Liver (tissue), 9 donors: ENCODE data around the gene SFPQ. TPM values are rescaled to one million over a fixed set of nuclear protein-coding genes. Genes with fewer than 3 reads are reported as not detected.

Experiments used
- DNase-seq: peaks from one replicate; pipeline ENCODE4 v3.0.0-alpha.2; 2017; ENCODE audit warnings: low spot score
- H3K27ac ChIP-seq, 2 donors: one replicate each; pipeline ENCODE4 v1.7.0; 2013; ENCODE audit warnings: inconsistent platforms in 2 of 2, low read length in 2 of 2, control low read depth in 1 of 2, low read depth in 1 of 2, mild to moderate bottlenecking in 1 of 2
- H3K27me3 ChIP-seq, 4 donors: one replicate each; pipeline versions ENCODE4 v1.6.1 to v1.7.0; 2013; ENCODE audit warnings: low read length in 3 of 4, inconsistent platforms in 1 of 4, mild to moderate bottlenecking in 1 of 4, moderate library complexity in 1 of 4; ENCODE audit not compliant: control insufficient read depth in 4 of 4, insufficient read depth in 4 of 4
- H3K36me3 ChIP-seq, 4 donors: one replicate each; pipeline versions ENCODE4 v1.6.1 to v1.7.0; 2013; ENCODE audit warnings: low read length in 3 of 4, mild to moderate bottlenecking in 3 of 4, low read depth in 1 of 4, moderate library complexity in 1 of 4; ENCODE audit not compliant: control insufficient read depth in 4 of 4, insufficient read depth in 3 of 4
- H3K4me1 ChIP-seq, 4 donors: one replicate each; pipeline versions ENCODE4 v1.6.1 to v1.7.0; 2013; ENCODE audit warnings: low read length in 3 of 4, mild to moderate bottlenecking in 3 of 4, moderate library complexity in 1 of 4; ENCODE audit not compliant: control insufficient read depth in 4 of 4, insufficient read depth in 4 of 4
- H3K4me3 ChIP-seq, 3 donors: one replicate each; pipeline versions ENCODE4 v1.6.1 to v1.7.0; 2013; ENCODE audit warnings: low read length in 3 of 3, control low read depth in 1 of 3, low read depth in 1 of 3, mild to moderate bottlenecking in 1 of 3
- H3K9ac ChIP-seq, 2 donors: one replicate each; pipeline ENCODE4 v1.7.0; 2013; ENCODE audit warnings: low read length in 2 of 2, mild to moderate bottlenecking in 2 of 2, moderate library complexity in 2 of 2, control low read depth in 1 of 2, low read depth in 1 of 2
- H3K9me3 ChIP-seq, 4 donors: one replicate each; pipeline versions ENCODE4 v1.6.1 to v1.7.0; 2013; ENCODE audit warnings: low read length in 3 of 4; ENCODE audit not compliant: control insufficient read depth in 4 of 4
- EGR1 ChIP-seq, 2 donors: IDR thresholded peaks; 2 replicates each; pipeline ENCODE4 v1.6.1; 2016 to 2018; ENCODE audit warnings: antibody characterized with exemption in 2 of 2, low read depth in 2 of 2
- FOXA1 ChIP-seq: IDR thresholded peaks from 2 replicates; pipeline ENCODE4 v1.6.1; 2016; ENCODE audit warnings: antibody characterized with exemption
- GABPA ChIP-seq, 2 donors: IDR thresholded peaks in 1 of 2; conservative IDR thresholded peaks in 1 of 2; 2 replicates each; pipeline ENCODE4 v1.6.1; 2016; ENCODE audit warnings: antibody characterized with exemption in 2 of 2, mild to moderate bottlenecking in 1 of 2, moderate library complexity in 1 of 2
- HNF4G ChIP-seq: IDR thresholded peaks from 2 replicates; pipeline ENCODE4 v1.6.1; 2016; ENCODE audit warnings: antibody characterized with exemption
- MAX ChIP-seq: IDR thresholded peaks from 2 replicates; pipeline ENCODE4 v1.6.1; 2016; ENCODE audit warnings: antibody characterized with exemption
- NR2F2 ChIP-seq: IDR thresholded peaks from 2 replicates; pipeline ENCODE4 v1.6.1; 2016; ENCODE audit warnings: antibody characterized with exemption
- RAD21 ChIP-seq, 2 donors: IDR thresholded peaks; 2 replicates each; pipeline ENCODE4 v1.6.1; 2016; ENCODE audit warnings: antibody characterized with exemption in 2 of 2, mild to moderate bottlenecking in 2 of 2
- RXRA ChIP-seq, 2 donors: IDR thresholded peaks; 2 replicates each; pipeline ENCODE4 v1.6.1; 2017 to 2018; ENCODE audit warnings: antibody characterized with exemption in 2 of 2, mild to moderate bottlenecking in 1 of 2
- SP1 ChIP-seq: IDR thresholded peaks from 2 replicates; pipeline ENCODE4 v1.6.1; 2018; ENCODE audit warnings: antibody characterized with exemption, mild to moderate bottlenecking
- TAF1 ChIP-seq: conservative IDR thresholded peaks from 2 replicates; pipeline ENCODE4 v1.6.1; 2016; ENCODE audit warnings: antibody characterized with exemption, mild to moderate bottlenecking
- YY1 ChIP-seq: IDR thresholded peaks from 2 replicates; pipeline ENCODE4 v1.6.1; 2016; ENCODE audit warnings: antibody characterized with exemption, mild to moderate bottlenecking
- ZBTB33 ChIP-seq: IDR thresholded peaks from 2 replicates; pipeline ENCODE4 v1.6.1; 2016; ENCODE audit warnings: antibody characterized with exemption
- WGBS: extraction: QIAGEN DNeasy Blood & Tissue Kit; methylation state at CpG from one replicate; pipeline ENCODE4 v1.1.7; 2013; 5-methylcytosine and 5-hydroxymethylcytosine counted together
- polyA plus RNA-seq, 2 donors: library from polyadenylated mRNA; stranded (reverse) in 1 of 2; unstranded in 1 of 2; fragments of 200-250 nt in 1 of 2; fragments of >200 nt in 1 of 2; fragmentation: Nextera tagmentation in 1 of 2; extraction: Ambion mirVana in 1 of 2; gene quantifications; one replicate each; pipeline versions ENCODE4 v1.2.1 to v1.2.3, GENCODE V29; 2013 to 2015
- total RNA-seq, 2 donors: library from RNA; depleted of rRNA; stranded (reverse); fragments of >200 nt; gene quantifications; one replicate each; pipeline ENCODE4 v1.2.3, GENCODE V29; 2014
- TF ChIP-seq, protein P1 (sequence below): IDR thresholded peaks from 2 replicates; pipeline ENCODE4 v1.6.1; 2016; ENCODE audit warnings: antibody characterized with exemption, mild to moderate bottlenecking
- TF ChIP-seq, protein P2 (sequence below): fragments of 150-350 bp; IDR thresholded peaks from 2 replicates; pipeline ENCODE4 v1.5.1; 2017; ENCODE audit warnings: improper control_type of control experiment, low read depth, low read length; ENCODE audit not compliant: missing input control
- donor health status: healthy.
- donor health status: healthy.
- donor health status: healthy.
- donor health status: healthy.
- donor health status: healthy.

SFPQ gene
- total and polyA plus RNA-seq, 4 donors: 29.7 to 173 (median 66.2) TPM

DNA sequence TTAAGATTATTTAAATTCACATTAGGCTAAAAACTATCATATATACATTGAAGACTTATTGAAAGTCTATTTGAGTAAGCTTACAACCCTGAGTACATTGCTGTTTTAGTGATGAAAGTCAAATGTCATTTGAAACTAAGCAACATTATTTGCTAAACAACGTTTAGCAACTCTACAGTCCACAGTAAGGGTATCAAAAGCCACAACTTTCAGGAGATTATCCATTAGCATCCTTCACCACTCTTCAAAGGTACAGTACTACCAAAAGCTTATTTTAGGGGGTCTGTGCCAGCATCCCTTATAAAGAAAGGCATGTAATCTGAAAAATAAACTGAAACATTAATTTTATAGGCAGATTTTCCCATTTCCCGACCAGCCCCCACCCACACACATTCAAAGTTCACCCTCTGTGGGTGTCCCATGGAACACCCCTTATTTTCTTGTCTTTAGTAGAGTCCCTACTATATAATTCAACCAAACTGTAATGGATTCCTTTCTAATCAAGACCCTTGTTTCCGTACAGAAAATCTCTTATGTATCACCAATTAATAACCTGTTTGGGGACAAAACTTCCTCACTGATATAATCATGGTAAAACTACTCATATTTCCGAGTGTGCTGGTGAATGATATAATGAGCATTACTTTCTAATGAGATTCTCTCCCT is 11.0 kb downstream of the SFPQ start:
- Histone ChIP-seq H3K9ac (no peak overlapping the region), H3K4me1 (peaks cover 6 to 66% (median 58%) of the 10 kb centered on the region in 4 donors), H3K9me3 (no peaks in the 10 kb centered on the region), H3K27me3 (no peaks in the 10 kb centered on the region), H3K36me3 (peaks cover 17 to 71% (median 66%) of the 10 kb centered on the region in 4 donors), H3K27ac (no peak overlapping the region), H3K4me3 (no peak overlapping the region)
- TF ChIP-seq RXRA (IDR thresholded peaks at IDR 0.05) (no peak), YY1 (no peak), RAD21 (IDR thresholded peaks at IDR 0.05) (no peak), SP1 (no peak), HNF4G (no peak)
- DNase-seq: no peak
- 53% methylated on average over 4 of the region's 4 CpGs for WGBS

DNA sequence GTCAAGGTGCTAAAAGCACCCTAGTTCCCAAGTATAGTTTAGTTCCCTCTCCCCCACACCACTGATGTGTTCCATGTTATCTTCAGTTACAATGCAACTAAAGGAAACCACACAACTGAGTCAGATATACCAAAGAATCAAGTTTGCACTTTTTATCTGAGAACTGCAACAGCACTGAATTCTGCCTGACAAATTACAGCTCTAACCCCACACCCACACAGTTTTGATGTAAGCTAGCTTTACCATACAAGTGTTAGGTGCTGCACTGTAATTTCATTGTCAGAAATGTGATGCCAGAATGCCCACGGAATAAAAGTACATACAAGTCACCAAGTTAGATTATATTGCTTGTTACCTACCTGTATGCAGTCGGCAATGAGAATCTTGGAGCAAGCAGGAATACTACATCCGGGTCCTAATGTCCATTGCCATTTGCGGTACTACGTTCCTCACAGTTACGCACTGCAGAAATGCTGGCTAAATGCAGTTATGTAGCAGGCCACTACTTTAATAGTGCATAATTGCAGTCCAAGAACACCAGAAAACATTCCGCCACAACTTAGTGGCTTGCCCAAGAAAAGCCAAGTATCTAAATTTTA is 12.1 kb downstream of the SFPQ start:
- peaks cover 20 to 69% (median 63%) of the 10 kb centered on the region in 4 donors for H3K36me3 ChIP-seq
- H3K27ac ChIP-seq: no peak overlapping the region
- H3K9ac ChIP-seq: no peak overlapping the region
- WGBS: 95% methylated on average over 7 of the region's 7 CpGs
- DNase-seq: no peak
- no peaks in the 10 kb centered on the region for H3K9me3 ChIP-seq
- no peak overlapping the region for H3K4me3 ChIP-seq
- H3K27me3 ChIP-seq: no peaks in the 10 kb centered on the region
- peaks cover 6 to 56% (median 50%) of the 10 kb centered on the region in 4 donors for H3K4me1 ChIP-seq
- TF ChIP-seq TAF1 (no peak), HNF4G (no peak), NR2F2 (no peak), GABPA (IDR thresholded peaks at IDR 0.05 in 1 of 2, conservative IDR thresholded peaks at IDR 0.05 in 1 of 2) (no peak), RAD21 (IDR thresholded peaks at IDR 0.05) (no peak), SP1 (no peak), FOXA1 (no peak), RXRA (IDR thresholded peaks at IDR 0.05) (no peak), YY1 (no peak), ZBTB33 (no peak), EGR1 (IDR thresholded peaks at IDR 0.05; ENCODE audit: low read depth in 2 of 2) (no peak), MAX (no peak)
- TF ChIP-seq, protein P1, sequence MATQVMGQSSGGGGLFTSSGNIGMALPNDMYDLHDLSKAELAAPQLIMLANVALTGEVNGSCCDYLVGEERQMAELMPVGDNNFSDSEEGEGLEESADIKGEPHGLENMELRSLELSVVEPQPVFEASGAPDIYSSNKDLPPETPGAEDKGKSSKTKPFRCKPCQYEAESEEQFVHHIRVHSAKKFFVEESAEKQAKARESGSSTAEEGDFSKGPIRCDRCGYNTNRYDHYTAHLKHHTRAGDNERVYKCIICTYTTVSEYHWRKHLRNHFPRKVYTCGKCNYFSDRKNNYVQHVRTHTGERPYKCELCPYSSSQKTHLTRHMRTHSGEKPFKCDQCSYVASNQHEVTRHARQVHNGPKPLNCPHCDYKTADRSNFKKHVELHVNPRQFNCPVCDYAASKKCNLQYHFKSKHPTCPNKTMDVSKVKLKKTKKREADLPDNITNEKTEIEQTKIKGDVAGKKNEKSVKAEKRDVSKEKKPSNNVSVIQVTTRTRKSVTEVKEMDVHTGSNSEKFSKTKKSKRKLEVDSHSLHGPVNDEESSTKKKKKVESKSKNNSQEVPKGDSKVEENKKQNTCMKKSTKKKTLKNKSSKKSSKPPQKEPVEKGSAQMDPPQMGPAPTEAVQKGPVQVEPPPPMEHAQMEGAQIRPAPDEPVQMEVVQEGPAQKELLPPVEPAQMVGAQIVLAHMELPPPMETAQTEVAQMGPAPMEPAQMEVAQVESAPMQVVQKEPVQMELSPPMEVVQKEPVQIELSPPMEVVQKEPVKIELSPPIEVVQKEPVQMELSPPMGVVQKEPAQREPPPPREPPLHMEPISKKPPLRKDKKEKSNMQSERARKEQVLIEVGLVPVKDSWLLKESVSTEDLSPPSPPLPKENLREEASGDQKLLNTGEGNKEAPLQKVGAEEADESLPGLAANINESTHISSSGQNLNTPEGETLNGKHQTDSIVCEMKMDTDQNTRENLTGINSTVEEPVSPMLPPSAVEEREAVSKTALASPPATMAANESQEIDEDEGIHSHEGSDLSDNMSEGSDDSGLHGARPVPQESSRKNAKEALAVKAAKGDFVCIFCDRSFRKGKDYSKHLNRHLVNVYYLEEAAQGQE: no peak
- TF ChIP-seq, protein P2, sequence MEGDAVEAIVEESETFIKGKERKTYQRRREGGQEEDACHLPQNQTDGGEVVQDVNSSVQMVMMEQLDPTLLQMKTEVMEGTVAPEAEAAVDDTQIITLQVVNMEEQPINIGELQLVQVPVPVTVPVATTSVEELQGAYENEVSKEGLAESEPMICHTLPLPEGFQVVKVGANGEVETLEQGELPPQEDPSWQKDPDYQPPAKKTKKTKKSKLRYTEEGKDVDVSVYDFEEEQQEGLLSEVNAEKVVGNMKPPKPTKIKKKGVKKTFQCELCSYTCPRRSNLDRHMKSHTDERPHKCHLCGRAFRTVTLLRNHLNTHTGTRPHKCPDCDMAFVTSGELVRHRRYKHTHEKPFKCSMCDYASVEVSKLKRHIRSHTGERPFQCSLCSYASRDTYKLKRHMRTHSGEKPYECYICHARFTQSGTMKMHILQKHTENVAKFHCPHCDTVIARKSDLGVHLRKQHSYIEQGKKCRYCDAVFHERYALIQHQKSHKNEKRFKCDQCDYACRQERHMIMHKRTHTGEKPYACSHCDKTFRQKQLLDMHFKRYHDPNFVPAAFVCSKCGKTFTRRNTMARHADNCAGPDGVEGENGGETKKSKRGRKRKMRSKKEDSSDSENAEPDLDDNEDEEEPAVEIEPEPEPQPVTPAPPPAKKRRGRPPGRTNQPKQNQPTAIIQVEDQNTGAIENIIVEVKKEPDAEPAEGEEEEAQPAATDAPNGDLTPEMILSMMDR: no peak
